Body of pancreas (tissue), 4 donors: Measurements from ENCODE around the gene USP32. TPM values are rescaled to one million over a fixed set of nuclear protein-coding genes. Genes with fewer than 3 reads are reported as not detected.

Experiments used
- ATAC-seq: fragments of 150-250 bp; one replicate; pipeline ENCODE4 v1.9.1; 2016
- DNase-seq, 4 donors: peaks; one replicate each; pipeline ENCODE4 v3.0.0-alpha.2; 2019
- H3K27ac ChIP-seq, 4 donors: fragments of 200-600 bp; sonication (generic); 1 replicate in 3 of 4; 2 replicates in 1 of 4; pipeline versions ENCODE4 v1.5.1 to v1.6.1; 2016 to 2019; ENCODE audit warnings: mild to moderate bottlenecking in 1 of 4, mixed read lengths in 1 of 4, moderate library complexity in 1 of 4
- H3K27me3 ChIP-seq, 2 donors: fragments of 200-600 bp; sonication (generic); one replicate each; pipeline ENCODE4 v1.6.0; 2016; ENCODE audit warnings: mild to moderate bottlenecking in 1 of 2
- H3K36me3 ChIP-seq, 2 donors: fragments of 200-600 bp; sonication (generic); replicated peaks in 1 of 2; 2 replicates each; pipeline ENCODE4 v1.5.1; 2016; ENCODE audit warnings: low read depth in 2 of 2; ENCODE audit not compliant: insufficient read depth in 1 of 2
- H3K4me1 ChIP-seq: fragments of 200-600 bp; sonication (generic); one replicate; pipeline ENCODE4 v1.6.0; 2016
- H3K4me3 ChIP-seq, 2 donors: fragments of 200-600 bp; sonication (generic); 1 replicate in 1 of 2; 2 replicates in 1 of 2; pipeline ENCODE4 v1.5.1; 2016 to 2019
- H3K9me3 ChIP-seq, 3 donors: fragments of 200-600 bp; sonication (generic); 1 replicate in 2 of 3; 2 replicates in 1 of 3; pipeline ENCODE4 v1.5.1; 2016
- POLR2A ChIP-seq, 3 donors: fragments of 450-650 bp; IDR thresholded peaks; one replicate each; pipeline ENCODE4 v1.6.1; 2016; ENCODE audit warnings: antibody characterized with exemption in 3 of 3, mild to moderate bottlenecking in 2 of 3
- WGBS, 2 donors: methylation state at CpG; one replicate each; pipeline ENCODE4 v1.1.5; 2017; 5-methylcytosine and 5-hydroxymethylcytosine counted together
- intact Hi-C: fragments of 100-400 bp; cut with DNase I; formaldehyde crosslinking; loops from one replicate; pipeline ENCODE4 v1.15.1; 2023
- total RNA-seq, 2 donors: library from RNA; depleted of rRNA; stranded (reverse); fragments of >200 nt; gene quantifications; one replicate each; pipeline ENCODE4 v1.1.0, GENCODE V29; 2016
- TF ChIP-seq, protein P1 (sequence below), 7 experiments: fragments of 450-650 bp in 4 of 7; fragments of 200-600 bp in 3 of 7; sonication (generic) in 3 of 7; IDR thresholded peaks; one replicate each; pipeline ENCODE4 v1.5.1; 2016 to 2019; ENCODE audit warnings: antibody characterized with exemption in 7 of 7

Gene USP32
- total RNA-seq, 2 donors from 2014 or later = 15.8 to 19.7 TPM

DNA sequence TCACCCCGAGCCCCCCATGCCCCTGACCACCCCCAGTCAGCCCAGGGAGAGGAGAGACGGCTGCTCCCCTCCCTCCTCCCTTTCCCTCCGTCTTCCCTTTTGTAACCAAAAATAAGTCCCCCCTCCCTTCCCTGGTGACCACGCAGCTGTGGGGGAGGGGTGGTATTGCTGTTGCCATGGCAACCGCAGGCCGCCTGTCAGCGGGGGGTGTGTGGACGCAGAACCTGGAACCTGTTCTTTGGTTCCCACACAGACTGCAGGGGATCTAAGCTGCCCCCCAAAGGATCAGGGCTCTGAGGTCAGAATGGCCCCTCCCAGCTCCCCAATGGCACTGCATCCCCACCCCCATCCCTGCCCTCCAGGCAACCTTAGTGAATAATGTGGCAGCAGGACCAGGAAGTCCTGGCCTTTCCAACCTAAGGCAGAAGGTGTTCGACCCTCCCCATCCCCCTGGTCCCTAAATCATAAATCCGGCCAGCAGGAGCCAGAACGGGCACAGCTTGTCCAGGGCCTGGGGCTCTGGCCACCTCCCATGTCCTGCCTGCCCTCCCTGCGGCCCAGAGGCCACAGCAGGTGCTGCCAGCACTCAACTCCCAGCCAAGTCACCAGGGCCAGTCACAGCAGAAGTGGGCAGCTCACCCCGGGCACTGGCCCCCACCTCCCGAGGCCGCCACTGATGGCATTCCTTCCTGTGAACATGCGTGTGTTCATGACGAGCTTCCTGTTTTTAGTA is 230.2 kb downstream of the USP32 start:
- Histone ChIP-seq H3K27me3 (peaks cover 0 to 5% of the 10 kb centered on the region in 2 donors), H3K4me3 (no peak overlapping the region), H3K4me1 (peaks cover 32% of the 10 kb centered on the region), H3K27ac (peak overlapping the region; percentile 58 to 84 (median 76)), H3K9me3 (no peaks in the 10 kb centered on the region), H3K36me3 (no peaks in the 10 kb centered on the region)
- TF ChIP-seq POLR2A (IDR thresholded peaks at IDR 0.05) = peak in 2 of 3 donors; percentile 23 to 36
- TF ChIP-seq, protein P1, sequence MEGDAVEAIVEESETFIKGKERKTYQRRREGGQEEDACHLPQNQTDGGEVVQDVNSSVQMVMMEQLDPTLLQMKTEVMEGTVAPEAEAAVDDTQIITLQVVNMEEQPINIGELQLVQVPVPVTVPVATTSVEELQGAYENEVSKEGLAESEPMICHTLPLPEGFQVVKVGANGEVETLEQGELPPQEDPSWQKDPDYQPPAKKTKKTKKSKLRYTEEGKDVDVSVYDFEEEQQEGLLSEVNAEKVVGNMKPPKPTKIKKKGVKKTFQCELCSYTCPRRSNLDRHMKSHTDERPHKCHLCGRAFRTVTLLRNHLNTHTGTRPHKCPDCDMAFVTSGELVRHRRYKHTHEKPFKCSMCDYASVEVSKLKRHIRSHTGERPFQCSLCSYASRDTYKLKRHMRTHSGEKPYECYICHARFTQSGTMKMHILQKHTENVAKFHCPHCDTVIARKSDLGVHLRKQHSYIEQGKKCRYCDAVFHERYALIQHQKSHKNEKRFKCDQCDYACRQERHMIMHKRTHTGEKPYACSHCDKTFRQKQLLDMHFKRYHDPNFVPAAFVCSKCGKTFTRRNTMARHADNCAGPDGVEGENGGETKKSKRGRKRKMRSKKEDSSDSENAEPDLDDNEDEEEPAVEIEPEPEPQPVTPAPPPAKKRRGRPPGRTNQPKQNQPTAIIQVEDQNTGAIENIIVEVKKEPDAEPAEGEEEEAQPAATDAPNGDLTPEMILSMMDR (IDR thresholded peaks at IDR 0.05) = no peak
- peak; percentile 41 to 65 (median 54) for DNase-seq
- peak; percentile 69 for ATAC-seq
- intact Hi-C loops = no loop called here
- 34 to 35% methylated on average over 12 to 17 of the region's 17 CpGs for WGBS, 2 donors

DNA sequence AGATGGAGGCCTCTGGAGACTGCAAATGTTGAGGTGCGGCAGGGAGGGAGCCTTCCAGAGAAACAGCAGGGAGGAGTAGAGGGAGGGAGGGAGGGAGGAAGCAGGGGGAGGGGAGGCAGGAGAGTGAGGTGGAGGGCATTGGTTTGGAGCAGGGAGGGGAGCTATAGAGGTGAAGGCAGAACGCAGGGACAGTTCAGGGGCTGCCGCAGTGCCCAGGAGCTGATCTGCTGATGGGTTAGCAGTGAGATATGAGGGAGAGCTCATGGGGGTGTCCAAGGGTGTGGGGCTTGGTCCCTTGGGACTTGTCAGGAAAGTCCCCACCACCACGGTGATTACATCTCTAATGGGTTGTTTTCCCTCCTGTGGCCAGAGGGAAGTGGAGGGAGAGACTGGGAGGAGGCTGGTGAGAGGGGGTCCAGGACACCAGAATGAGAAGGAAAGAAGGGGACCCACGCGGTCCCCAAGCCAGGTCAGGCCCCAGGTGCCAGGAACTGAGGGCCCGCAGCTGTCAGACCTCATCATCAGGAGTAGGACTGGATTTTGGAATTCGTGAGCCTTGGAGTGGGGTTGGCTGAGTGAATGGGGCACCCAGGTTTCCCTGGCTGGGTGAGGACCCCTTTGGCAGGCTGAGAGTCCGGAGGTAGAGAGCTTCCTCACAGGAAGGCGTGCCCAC is 231.0 kb downstream of the USP32 start:
- no peaks in the 10 kb centered on the region for H3K36me3 ChIP-seq
- DNase-seq (no peak), ATAC-seq (peak; percentile 7)
- no peak overlapping the region for H3K4me3 ChIP-seq
- intact Hi-C loops = no loop called here
- peaks cover 0 to 5% of the 10 kb centered on the region in 2 donors for H3K27me3 ChIP-seq
- no peaks in the 10 kb centered on the region for H3K9me3 ChIP-seq
- TF ChIP-seq POLR2A (IDR thresholded peaks at IDR 0.05) = no peak
- TF ChIP-seq, protein P1 (IDR thresholded peaks at IDR 0.05) = no peak
- peak overlapping the region; percentile 58 to 84 (median 76) for H3K27ac ChIP-seq
- WGBS, 2 donors = 52 to 62% methylated on average over 9 to 10 of the region's 10 CpGs
- peaks cover 25% of the 10 kb centered on the region for H3K4me1 ChIP-seq

DNA sequence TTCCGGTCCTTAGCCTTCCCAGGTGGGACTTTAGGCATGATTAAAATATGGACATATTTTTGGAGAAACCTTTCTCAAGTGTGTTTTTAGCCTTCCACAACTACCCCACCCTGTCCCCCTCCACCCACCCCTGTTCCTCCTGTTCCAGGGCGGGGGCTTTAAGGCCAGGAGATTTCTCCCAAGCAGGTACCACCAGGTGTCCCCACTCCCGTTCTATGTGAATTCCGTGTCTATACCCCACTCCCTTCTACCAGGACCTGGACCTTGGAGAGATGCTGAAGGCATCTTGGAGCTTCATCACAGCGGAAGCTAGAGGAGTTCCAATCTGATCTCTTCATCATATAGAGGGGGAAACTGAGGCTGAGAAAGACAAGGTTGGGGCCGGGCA is 232.5 kb downstream of the USP32 start:
- no peak for DNase-seq
- WGBS, 2 donors = 71 to 73% methylated on average over 6 of the region's 6 CpGs
- Histone ChIP-seq H3K27me3 (peaks cover 0 to 5% of the 10 kb centered on the region in 2 donors), H3K9me3 (no peaks in the 10 kb centered on the region), H3K27ac (no peak overlapping the region), H3K4me3 (no peak overlapping the region), H3K4me1 (peaks cover 32% of the 10 kb centered on the region), H3K36me3 (no peaks in the 10 kb centered on the region)
- no peak for ATAC-seq
- intact Hi-C loops = no loop called here
- TF ChIP-seq POLR2A (IDR thresholded peaks at IDR 0.05) = no peak
- TF ChIP-seq, protein P1 (IDR thresholded peaks at IDR 0.05) = no peak

DNA sequence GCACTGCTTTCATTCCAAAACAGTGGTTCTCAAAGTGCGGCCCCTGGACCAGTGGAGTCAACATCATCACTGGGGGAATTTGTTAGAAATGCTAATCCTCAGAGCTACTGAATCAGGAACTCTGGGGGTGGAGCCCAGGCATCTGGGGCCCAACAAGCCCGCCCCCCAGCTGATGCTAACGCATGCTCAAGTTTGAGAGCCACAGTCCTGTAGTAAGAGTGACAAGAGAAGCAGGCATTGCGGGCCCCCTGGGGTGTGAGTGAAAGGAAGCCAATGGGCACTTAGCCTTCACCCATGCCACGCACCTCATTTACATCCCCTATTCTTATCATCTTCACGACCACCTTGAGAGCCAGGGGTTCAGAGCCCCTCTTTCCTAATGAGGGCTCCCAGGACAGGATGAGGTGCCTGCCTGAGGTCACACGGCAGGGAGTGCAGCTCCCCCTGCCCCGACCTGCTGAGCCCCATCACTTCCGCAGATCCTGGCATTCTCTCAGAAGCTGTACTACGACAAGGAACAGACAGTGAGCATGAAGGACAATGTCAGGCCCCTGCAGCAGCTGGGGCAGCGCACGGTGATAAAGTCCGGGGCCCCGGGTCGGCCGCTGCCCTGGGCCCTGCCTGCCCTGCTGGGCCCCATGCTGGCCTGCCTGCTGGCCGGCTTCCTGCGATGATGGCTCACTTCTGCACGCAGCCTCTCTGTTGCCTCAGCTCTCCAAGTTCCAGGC is 233.0 kb downstream of the USP32 start:
- no peak for ATAC-seq
- peaks cover 35% of the 10 kb centered on the region for H3K4me1 ChIP-seq
- H3K4me3 ChIP-seq = no peak overlapping the region
- WGBS, 2 donors = 59 to 71% methylated on average over 8 to 19 of the region's 19 CpGs
- no peaks in the 10 kb centered on the region for H3K9me3 ChIP-seq
- DNase-seq = no peak
- no peak overlapping the region for H3K27ac ChIP-seq
- H3K36me3 ChIP-seq = no peaks in the 10 kb centered on the region
- H3K27me3 ChIP-seq = peaks cover 0 to 5% of the 10 kb centered on the region in 2 donors
- TF ChIP-seq, protein P1 (IDR thresholded peaks at IDR 0.05) = no peak
- TF ChIP-seq POLR2A (IDR thresholded peaks at IDR 0.05) = no peak
- intact Hi-C loops = no loop called here
